ENCODE measurements around the gene GLI3.

GLI3 gene

DNA sequence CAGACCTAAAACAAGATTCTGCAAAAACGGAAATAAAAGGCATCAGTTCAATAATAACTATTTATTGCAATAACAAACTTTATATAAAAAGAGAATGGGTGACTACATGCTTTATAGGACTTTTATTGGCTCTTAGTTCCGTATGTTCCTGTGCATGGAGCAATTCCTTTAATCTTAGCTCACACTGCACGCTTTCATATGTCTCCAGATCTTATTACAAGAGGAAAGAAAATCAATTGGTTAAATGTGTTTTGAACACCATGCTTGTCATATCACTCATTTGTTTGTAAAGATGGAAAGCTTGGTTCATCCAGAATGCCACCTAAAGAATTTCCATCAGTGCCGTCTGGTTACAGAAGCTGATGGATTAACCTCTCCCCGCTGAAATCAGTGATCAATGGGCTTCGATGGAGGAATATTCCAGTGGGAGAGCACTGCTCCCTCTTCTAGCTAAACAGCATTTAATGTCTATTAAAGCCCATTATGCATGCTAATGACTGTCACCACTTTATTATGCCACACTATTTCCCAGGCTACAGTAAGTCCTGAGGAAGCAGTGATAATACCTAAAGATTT, 210.3 kb downstream of the GLI3 start:
- Histone ChIP-seq H3K4me2 (ENCODE audit: low read depth, low read length) (no peak overlapping the region), H3F3A (ENCODE audit: insufficient read depth, low read length) (no peaks in the 10 kb centered on the region), H4K20me1 (ENCODE audit: insufficient read depth, low read length) (no peaks in the 10 kb centered on the region), H3K9me2 (replicated peaks; ENCODE audit: insufficient read depth, low read length) (no peaks in the 10 kb centered on the region), H2AFZ (ENCODE audit: low read length) (no peak overlapping the region), H3K27me3 (replicated peaks; ENCODE audit: insufficient read depth, low read length) (no peaks in the 10 kb centered on the region), H3K27ac (ENCODE audit: low read length) (no peak overlapping the region), H3K4me1 (ENCODE audit: low read length) (no peaks in the 10 kb centered on the region), H3K79me2 (ENCODE audit: low read length) (no peaks in the 10 kb centered on the region), H3K36me3 (replicated peaks; ENCODE audit: insufficient read depth, low read length) (no peaks in the 10 kb centered on the region), H3K4me3 (ENCODE audit: low read length) (no peak overlapping the region), H3K9me3 (replicated peaks; ENCODE audit: insufficient read depth, low read length) (no peaks in the 10 kb centered on the region), H3K9ac (ENCODE audit: low read length) (no peak overlapping the region)
- no peak for DNase-seq
- TF ChIP-seq, protein P1, sequence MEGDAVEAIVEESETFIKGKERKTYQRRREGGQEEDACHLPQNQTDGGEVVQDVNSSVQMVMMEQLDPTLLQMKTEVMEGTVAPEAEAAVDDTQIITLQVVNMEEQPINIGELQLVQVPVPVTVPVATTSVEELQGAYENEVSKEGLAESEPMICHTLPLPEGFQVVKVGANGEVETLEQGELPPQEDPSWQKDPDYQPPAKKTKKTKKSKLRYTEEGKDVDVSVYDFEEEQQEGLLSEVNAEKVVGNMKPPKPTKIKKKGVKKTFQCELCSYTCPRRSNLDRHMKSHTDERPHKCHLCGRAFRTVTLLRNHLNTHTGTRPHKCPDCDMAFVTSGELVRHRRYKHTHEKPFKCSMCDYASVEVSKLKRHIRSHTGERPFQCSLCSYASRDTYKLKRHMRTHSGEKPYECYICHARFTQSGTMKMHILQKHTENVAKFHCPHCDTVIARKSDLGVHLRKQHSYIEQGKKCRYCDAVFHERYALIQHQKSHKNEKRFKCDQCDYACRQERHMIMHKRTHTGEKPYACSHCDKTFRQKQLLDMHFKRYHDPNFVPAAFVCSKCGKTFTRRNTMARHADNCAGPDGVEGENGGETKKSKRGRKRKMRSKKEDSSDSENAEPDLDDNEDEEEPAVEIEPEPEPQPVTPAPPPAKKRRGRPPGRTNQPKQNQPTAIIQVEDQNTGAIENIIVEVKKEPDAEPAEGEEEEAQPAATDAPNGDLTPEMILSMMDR (IDR thresholded peaks at IDR 0.05; ENCODE audit: low read length): no peak
- TF ChIP-seq EZH2phosphoT487 (IDR thresholded peaks at IDR 0.05; ENCODE audit: low read length) (no peak), EZH2 (optimal IDR thresholded peaks at IDR 0.05; ENCODE audit: low read depth, low read length) (no peak)

DNA sequence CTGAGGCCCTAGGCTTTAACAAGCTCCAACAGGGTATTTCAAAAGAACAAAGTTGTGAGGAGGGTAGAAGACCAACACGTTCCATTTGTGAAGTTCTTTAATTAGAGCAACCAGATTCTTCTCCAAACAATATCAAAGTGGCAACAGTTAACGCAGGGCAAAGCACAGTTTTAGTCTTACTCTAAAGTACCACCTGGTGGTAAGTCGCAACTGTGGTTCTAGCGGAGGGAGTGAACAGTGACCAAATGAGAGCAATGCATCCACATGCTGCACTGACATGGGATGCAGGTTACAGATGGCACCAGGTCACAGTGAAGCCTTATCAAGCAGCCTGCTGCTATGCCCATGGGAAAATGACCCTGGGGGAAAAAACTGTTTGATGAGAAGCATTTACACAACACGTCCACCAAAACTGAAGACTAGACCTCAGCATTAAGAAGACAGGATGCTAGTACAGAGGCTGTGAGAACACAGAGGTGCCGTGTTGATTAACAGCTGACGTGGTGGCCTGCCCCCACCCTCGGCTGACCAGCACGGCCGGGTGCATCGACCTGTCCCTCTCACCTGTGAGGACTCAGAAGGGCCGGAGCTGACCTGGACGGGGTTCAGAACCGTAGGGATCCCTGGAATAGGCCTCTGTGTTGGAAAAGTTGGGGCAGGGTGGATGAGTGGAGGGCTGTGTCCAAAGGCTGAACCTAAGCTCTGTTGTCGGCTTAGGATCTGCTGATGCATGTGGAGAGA, 211.2 kb downstream of the GLI3 start:
- H3K4me2 ChIP-seq (ENCODE audit: low read depth, low read length): no peak overlapping the region
- H3K27ac ChIP-seq (ENCODE audit: low read length): no peak overlapping the region
- DNase-seq: no peak
- no peaks in the 10 kb centered on the region for H3K9me3 ChIP-seq (replicated peaks; ENCODE audit: insufficient read depth, low read length)
- H3F3A ChIP-seq (ENCODE audit: insufficient read depth, low read length): no peaks in the 10 kb centered on the region
- H4K20me1 ChIP-seq (ENCODE audit: insufficient read depth, low read length): no peaks in the 10 kb centered on the region
- no peaks in the 10 kb centered on the region for H3K9me2 ChIP-seq (replicated peaks; ENCODE audit: insufficient read depth, low read length)
- no peak overlapping the region for H3K9ac ChIP-seq (ENCODE audit: low read length)
- no peaks in the 10 kb centered on the region for H3K27me3 ChIP-seq (replicated peaks; ENCODE audit: insufficient read depth, low read length)
- H3K4me1 ChIP-seq (ENCODE audit: low read length): no peaks in the 10 kb centered on the region
- TF ChIP-seq, protein P1 (IDR thresholded peaks at IDR 0.05; ENCODE audit: low read length): no peak
- TF ChIP-seq EZH2phosphoT487 (IDR thresholded peaks at IDR 0.05; ENCODE audit: low read length) (no peak), EZH2 (optimal IDR thresholded peaks at IDR 0.05; ENCODE audit: low read depth, low read length) (no peak)
- no peaks in the 10 kb centered on the region for H3K79me2 ChIP-seq (ENCODE audit: low read length)
- no peak overlapping the region for H3K4me3 ChIP-seq (ENCODE audit: low read length)
- no peak overlapping the region for H2AFZ ChIP-seq (ENCODE audit: low read length)
- H3K36me3 ChIP-seq (replicated peaks; ENCODE audit: insufficient read depth, low read length): no peaks in the 10 kb centered on the region

DNA sequence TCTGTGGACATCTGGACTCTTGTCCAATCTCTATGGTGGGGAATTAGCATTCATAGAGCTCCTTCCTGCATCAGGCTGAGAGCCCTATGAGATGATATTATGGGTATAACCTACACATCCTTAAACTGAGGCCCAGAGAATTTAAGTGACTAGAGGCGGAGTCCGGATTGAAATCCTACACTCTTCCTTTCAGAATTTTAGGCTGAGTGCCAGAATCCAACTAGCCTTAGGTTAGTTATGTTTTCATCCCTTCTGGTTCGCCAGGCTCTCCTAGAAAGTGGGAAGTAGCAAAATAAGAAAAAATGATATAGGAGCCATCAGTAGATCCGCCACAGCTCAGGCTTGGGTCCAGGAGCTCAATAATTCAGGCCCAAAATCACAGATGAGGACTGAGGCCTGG, 212.5 kb downstream of the GLI3 start:
- Histone ChIP-seq H3K79me2 (ENCODE audit: low read length) (no peaks in the 10 kb centered on the region), H3K9me2 (replicated peaks; ENCODE audit: insufficient read depth, low read length) (no peaks in the 10 kb centered on the region), H4K20me1 (ENCODE audit: insufficient read depth, low read length) (no peaks in the 10 kb centered on the region), H3K27ac (ENCODE audit: low read length) (no peak overlapping the region), H3K4me1 (ENCODE audit: low read length) (no peaks in the 10 kb centered on the region), H3K4me2 (ENCODE audit: low read depth, low read length) (no peak overlapping the region), H3K9ac (ENCODE audit: low read length) (no peak overlapping the region), H2AFZ (ENCODE audit: low read length) (no peak overlapping the region), H3K4me3 (ENCODE audit: low read length) (no peak overlapping the region), H3K36me3 (replicated peaks; ENCODE audit: insufficient read depth, low read length) (no peaks in the 10 kb centered on the region), H3K9me3 (replicated peaks; ENCODE audit: insufficient read depth, low read length) (no peaks in the 10 kb centered on the region), H3F3A (ENCODE audit: insufficient read depth, low read length) (no peaks in the 10 kb centered on the region), H3K27me3 (replicated peaks; ENCODE audit: insufficient read depth, low read length) (no peaks in the 10 kb centered on the region)
- TF ChIP-seq, protein P1 (IDR thresholded peaks at IDR 0.05; ENCODE audit: low read length): no peak
- TF ChIP-seq EZH2 (optimal IDR thresholded peaks at IDR 0.05; ENCODE audit: low read depth, low read length) (no peak), EZH2phosphoT487 (IDR thresholded peaks at IDR 0.05; ENCODE audit: low read length) (no peak)
- no peak for DNase-seq
